HepG2 (cell line): Measurements from ENCODE around the gene ACSM5.
"Not testable (repeated sequence)": the region's sequence is repeated elsewhere in the genome, so short reads cannot be mapped to it uniquely, and the experiment has no call there.

ENCODE experiments used
- CTCF ChIP-seq: sonication (generic); formaldehyde crosslinking; IDR thresholded peaks from 2 replicates; pipeline ENCODE4 v1.5.0; 2020; ENCODE audit warnings: mild to moderate bottlenecking, missing genetic modification reagents, moderate library complexity
- EZH2 ChIP-seq: conservative IDR thresholded peaks from 2 replicates; pipeline ENCODE4 v1.6.1; 2012; ENCODE audit warnings: mild to moderate bottlenecking, low read depth, low read length, moderate library complexity
- FOXM1 ChIP-seq: sonication (generic); formaldehyde crosslinking; IDR thresholded peaks from 2 replicates; pipeline ENCODE4 v1.5.0; 2020; ENCODE audit warnings: missing genetic modification reagents
- MEIS1 ChIP-seq: sonication (generic); formaldehyde crosslinking; IDR thresholded peaks from 2 replicates; pipeline ENCODE4 v1.9.0; 2021; ENCODE audit warnings: mild to moderate bottlenecking, missing genetic modification reagents, moderate library complexity, borderline replicate concordance
- NFIC ChIP-seq: IDR thresholded peaks from 2 replicates; pipeline ENCODE4 v1.6.1; 2012; ENCODE audit warnings: mild to moderate bottlenecking, low read length, inconsistent platforms
- NR2C2 ChIP-seq: sonication (generic); formaldehyde crosslinking; IDR thresholded peaks from 2 replicates; pipeline ENCODE4 v1.4.0; 2020; ENCODE audit warnings: missing genetic modification reagents, mild to moderate bottlenecking, moderate library complexity, borderline replicate concordance
- NRL ChIP-seq: sonication (generic); formaldehyde crosslinking; IDR thresholded peaks from 2 replicates; pipeline ENCODE4 v1.5.0; 2020; ENCODE audit warnings: missing genetic modification reagents, mild to moderate bottlenecking, moderate library complexity, borderline replicate concordance
- RAD21 ChIP-seq: fragments of 450-650 bp; formaldehyde crosslinking; IDR thresholded peaks from 2 replicates; pipeline ENCODE4 v1.5.0; 2020; ENCODE audit warnings: mild to moderate bottlenecking
- RBFOX2 ChIP-seq: fragments of 200-400 bp; formaldehyde crosslinking; IDR thresholded peaks from 2 replicates; pipeline ENCODE4 v1.6.1; 2017; ENCODE audit warnings: low read depth, mild to moderate bottlenecking, low read length
- SMARCC2 ChIP-seq: fragments of 450-650 bp; IDR thresholded peaks from 2 replicates; pipeline ENCODE4 v1.6.1; 2017; ENCODE audit warnings: antibody characterized with exemption, mild to moderate bottlenecking
- ZNF484 ChIP-seq: sonication (generic); formaldehyde crosslinking; IDR thresholded peaks from 2 replicates; pipeline ENCODE4 v1.5.1; 2020; ENCODE audit warnings: mild to moderate bottlenecking, low read depth, missing genetic modification reagents, borderline replicate concordance
- ZNF580 ChIP-seq: IDR thresholded peaks from 2 replicates; pipeline ENCODE4 v1.6.1; 2016; ENCODE audit warnings: low read depth, borderline replicate concordance

GRCh38 chr16:20446652-20447393 lies 37.5 kb downstream of the ACSM5 start:
- TF ChIP-seq MEIS1; SMARCC2; RAD21; FOXM1 (CRISPR knock-in tag); NRL (CRISPR knock-in tag); ZNF580; EZH2; RBFOX2; ZNF484 (CRISPR knock-in tag); NFIC; CTCF (CRISPR knock-in tag); NR2C2: not testable (repeated sequence)
